KMS-11 (cell line): Measurements from ENCODE around the gene ERICH4.

ENCODE experiments used
- H2AFZ ChIP-seq: fragments of 200-600 bp; sonication (generic); 2 replicates; pipeline ENCODE4 v1.6.1; 2016; ENCODE audit warnings: antibody characterized with exemption, mixed run types, low read depth
- H3K27ac ChIP-seq: fragments of 200-600 bp; sonication (generic); 2 replicates; pipeline ENCODE4 v1.6.1; 2016; ENCODE audit warnings: mild to moderate bottlenecking, mixed run types
- H3K27me3 ChIP-seq: fragments of 200-600 bp; sonication (generic); 2 replicates; pipeline ENCODE4 v1.6.1; 2017; ENCODE audit warnings: mild to moderate bottlenecking, low read depth, mixed run types, moderate library complexity; ENCODE audit not compliant: insufficient read depth
- H3K36me3 ChIP-seq: fragments of 200-600 bp; sonication (generic); 2 replicates; pipeline ENCODE4 v1.6.1; 2017; ENCODE audit warnings: mild to moderate bottlenecking, mixed run types; ENCODE audit not compliant: insufficient read depth
- H3K4me1 ChIP-seq: fragments of 200-600 bp; sonication (generic); 2 replicates; pipeline ENCODE4 v1.6.1; 2016; ENCODE audit warnings: mild to moderate bottlenecking, low read depth, mixed run types; ENCODE audit not compliant: poor library complexity, severe bottlenecking
- H3K4me2 ChIP-seq: fragments of 200-600 bp; sonication (generic); 2 replicates; pipeline ENCODE4 v1.7.0; 2016; ENCODE audit warnings: mild to moderate bottlenecking, mixed run types
- H3K4me3 ChIP-seq: fragments of 200-600 bp; sonication (generic); IDR thresholded peaks from 2 replicates; pipeline ENCODE4 v1.6.1; 2017; ENCODE audit warnings: low read depth, low read length, mixed read lengths; ENCODE audit not compliant: insufficient read depth
- H3K79me2 ChIP-seq: fragments of 200-600 bp; sonication (generic); 2 replicates; pipeline ENCODE4 v1.6.1; 2016; ENCODE audit warnings: low read depth, mixed run types; ENCODE audit not compliant: insufficient read depth
- H3K9ac ChIP-seq: fragments of 200-600 bp; sonication (generic); 2 replicates; pipeline ENCODE4 v1.6.1; 2016; ENCODE audit warnings: mild to moderate bottlenecking, mixed run types
- H4K20me1 ChIP-seq: fragments of 200-600 bp; sonication (generic); 2 replicates; pipeline ENCODE4 v1.6.1; 2016; ENCODE audit warnings: mild to moderate bottlenecking, mixed run types; ENCODE audit not compliant: insufficient read depth
- CTCF ChIP-seq: fragments of 200-600 bp; sonication (generic); conservative IDR thresholded peaks from 2 replicates; pipeline ENCODE4 v1.6.1; 2017; ENCODE audit warnings: low read depth, mild to moderate bottlenecking, antibody characterized with exemption, low read length, moderate library complexity, mixed read lengths

ERICH4 gene

GRCh38 chr19:41441321-41441945 lies 1.5 kb upstream of the ERICH4 start:
- Histone ChIP-seq H3K79me2 (peaks cover 12% of the 10 kb centered on the region; the same call in 1 of the 2 replicates), H3K4me1 (peaks cover 15% of the 10 kb centered on the region), H3K36me3 (no peaks in the 10 kb centered on the region), H3K27me3 (no peaks in the 10 kb centered on the region; the same call in 1 of the 2 replicates), H3K27ac (no peak overlapping the region), H4K20me1 (no peaks in the 10 kb centered on the region), H2AFZ (no peak overlapping the region), H3K9ac (no peak overlapping the region), H3K4me3 (no peak overlapping the region), H3K4me2 (no peak overlapping the region)
- TF ChIP-seq CTCF, result no peak

DNA sequence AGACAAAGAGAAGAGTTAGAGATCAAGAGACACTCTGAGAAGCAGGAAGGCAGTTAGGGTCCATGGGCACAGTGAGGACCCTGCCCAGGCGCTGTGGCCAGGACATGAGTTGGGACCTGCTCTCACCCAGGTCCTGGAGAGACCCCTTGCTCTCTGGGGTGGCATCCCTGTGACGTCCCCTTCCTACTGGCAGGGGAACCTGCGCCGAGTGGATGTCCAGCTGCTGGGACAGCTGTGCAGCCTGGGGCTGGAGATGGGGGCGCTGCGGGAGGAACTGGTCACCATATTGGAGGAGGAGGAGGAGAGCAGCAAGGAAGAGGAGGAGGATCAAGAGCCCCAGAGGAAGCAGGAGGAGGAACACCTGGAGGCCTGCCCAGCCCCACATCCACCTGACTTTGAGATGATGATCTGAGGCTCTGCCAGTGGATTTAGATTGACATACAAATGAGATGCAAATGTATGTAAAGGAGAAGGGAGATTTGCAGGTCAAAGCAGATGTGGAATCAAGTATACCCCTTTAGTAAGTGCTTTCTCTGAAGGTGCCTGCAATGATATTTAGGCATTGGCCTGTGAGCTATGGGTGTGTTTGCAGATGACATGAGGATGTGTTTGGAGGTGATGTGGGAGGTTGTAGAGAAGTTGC lies 978 bp downstream of the ERICH4 start:
- Histone ChIP-seq H3K27me3 (peaks cover 5% of the 10 kb centered on the region; the same call in 1 of the 2 replicates), H3K4me2 (no peak overlapping the region), H3K4me1 (peaks cover 9% of the 10 kb centered on the region), H2AFZ (no peak overlapping the region), H4K20me1 (no peaks in the 10 kb centered on the region), H3K9ac (no peak overlapping the region), H3K27ac (no peak overlapping the region), H3K4me3 (no peak overlapping the region), H3K36me3 (no peaks in the 10 kb centered on the region), H3K79me2 (peaks cover 4% of the 10 kb centered on the region; the same call in 1 of the 2 replicates)
- no peak for TF ChIP-seq CTCF

DNA sequence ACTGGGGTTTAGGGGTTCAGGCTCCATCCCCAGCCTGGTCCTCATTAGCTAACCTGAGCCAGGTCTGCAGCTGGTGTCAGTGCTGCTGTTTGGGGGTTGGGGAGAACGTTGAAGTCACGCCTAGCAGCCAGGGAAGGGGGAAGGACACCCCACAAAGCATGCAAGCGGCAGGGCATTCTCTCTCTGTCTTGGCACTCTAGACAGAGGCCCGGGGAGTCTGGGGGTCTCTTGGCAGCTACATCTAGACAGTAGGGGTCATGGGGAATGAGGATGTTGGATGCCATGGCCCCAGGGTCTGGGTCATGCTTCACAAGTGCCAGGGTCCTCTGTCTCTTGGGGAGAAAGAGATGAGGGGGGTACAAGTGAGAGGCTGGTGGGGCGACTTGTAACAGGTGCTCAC lies 2.6 kb downstream of the ERICH4 start:
- Histone ChIP-seq H3K4me3 (no peak overlapping the region), H3K4me1 (peaks cover 10% of the 10 kb centered on the region), H4K20me1 (no peaks in the 10 kb centered on the region), H3K27me3 (peaks cover 5% of the 10 kb centered on the region; the same call in 1 of the 2 replicates), H3K79me2 (no peaks in the 10 kb centered on the region), H2AFZ (no peak overlapping the region), H3K27ac (no peak overlapping the region), H3K4me2 (no peak overlapping the region), H3K9ac (no peak overlapping the region), H3K36me3 (no peaks in the 10 kb centered on the region)
- no peak for TF ChIP-seq CTCF

- H3K36me3 ChIP-seq, result no peaks in the 10 kb centered on the region
- no peak overlapping the region for H3K4me3 ChIP-seq
- H2AFZ ChIP-seq, result no peak overlapping the region
- H4K20me1 ChIP-seq, result no peaks in the 10 kb centered on the region
- peaks cover 5% of the 10 kb centered on the region; the same call in 1 of the 2 replicates for H3K27me3 ChIP-seq
- TF ChIP-seq CTCF, result no peak; the same call in 1 of the 2 replicates
- H3K27ac ChIP-seq, result no peak overlapping the region
- H3K4me1 ChIP-seq, result peaks cover 9% of the 10 kb centered on the region
- no peak overlapping the region for H3K9ac ChIP-seq
- H3K4me2 ChIP-seq, result no peak overlapping the region
- no peaks in the 10 kb centered on the region for H3K79me2 ChIP-seq
Measured at GRCh38 chr19:41447732-41448332, 4.9 kb downstream of the ERICH4 start.
